Endothelial cell (in vitro differentiated cells): Measurements from ENCODE around the gene MPL. TPM values are rescaled to one million over a fixed set of nuclear protein-coding genes. Genes with fewer than 3 reads are reported as not detected.
A peak's percentile ranks its signal among the peaks of the same experiment; 100 is the strongest.
"Not testable (repeated sequence)": the region's sequence is repeated elsewhere in the genome, so short reads cannot be mapped to it uniquely, and the experiment has no call there.

Source experiments
- DNase-seq: peaks from one replicate; pipeline ENCODE4 v3.0.0; 2021; ENCODE audit warnings: low spot score
- H3K27ac Mint-ChIP-seq: one replicate; pipeline ENCODE4 v1.8.0; 2021; ENCODE audit warnings: mixed read lengths, inconsistent platforms; ENCODE audit not compliant: unreplicated experiment
- H3K27me3 Mint-ChIP-seq: one replicate; pipeline ENCODE4 v1.8.0; 2021; ENCODE audit warnings: mild to moderate bottlenecking, moderate library complexity, mixed read lengths, inconsistent platforms; ENCODE audit not compliant: unreplicated experiment
- H3K36me3 Mint-ChIP-seq: one replicate; pipeline ENCODE4 v1.8.0; 2021; ENCODE audit warnings: mild to moderate bottlenecking, low read depth, mixed read lengths, inconsistent platforms; ENCODE audit not compliant: unreplicated experiment
- H3K4me1 Mint-ChIP-seq: one replicate; pipeline ENCODE4 v1.8.0; 2021; ENCODE audit warnings: mild to moderate bottlenecking, mixed read lengths, inconsistent platforms; ENCODE audit not compliant: unreplicated experiment
- H3K4me3 Mint-ChIP-seq: one replicate; pipeline ENCODE4 v1.8.0; 2021; ENCODE audit warnings: mild to moderate bottlenecking, mixed read lengths, inconsistent platforms; ENCODE audit not compliant: unreplicated experiment
- H3K9me3 Mint-ChIP-seq: one replicate; pipeline ENCODE4 v1.8.0; 2021; ENCODE audit warnings: mixed read lengths, inconsistent platforms; ENCODE audit not compliant: unreplicated experiment
- CTCF ChIP-seq: fragments of 200-600 bp; sonication (generic); IDR thresholded peaks from one replicate; pipeline ENCODE4 v1.5.0; 2021; ENCODE audit warnings: antibody characterized with exemption; ENCODE audit not compliant: unreplicated experiment
- total RNA-seq: library from RNA; stranded (reverse); fragmentation: NEBNext Ultra II Directional; extraction: Animal tissue kit (Norgen Biotek cat#: 25700); gene quantifications from one replicate; pipeline ENCODE4 v1.2.1, GENCODE V29; 2021; ENCODE audit not compliant: unreplicated experiment

MPL gene
- total RNA-seq, 1 donor from 2014 or later = 6.2 TPM

GRCh38 chr1:43366601-43367025 lies 29.0 kb downstream of the MPL start:
- TF ChIP-seq CTCF = no peak
- peaks cover 40% of the 10 kb centered on the region for H3K4me1 Mint-ChIP-seq
- H3K27ac Mint-ChIP-seq = no peak overlapping the region
- no peak for DNase-seq
- no peaks in the 10 kb centered on the region for H3K9me3 Mint-ChIP-seq
- H3K36me3 Mint-ChIP-seq = peaks cover 32% of the 10 kb centered on the region
- H3K4me3 Mint-ChIP-seq = peak overlapping the region; percentile 91
- H3K27me3 Mint-ChIP-seq = peaks cover 7% of the 10 kb centered on the region

- no peak overlapping the region for H3K27ac Mint-ChIP-seq
- peak overlapping the region; percentile 91 for H3K4me3 Mint-ChIP-seq
- H3K36me3 Mint-ChIP-seq = peaks cover 26% of the 10 kb centered on the region
- no peaks in the 10 kb centered on the region for H3K9me3 Mint-ChIP-seq
- peaks cover 34% of the 10 kb centered on the region for H3K4me1 Mint-ChIP-seq
- H3K27me3 Mint-ChIP-seq = peaks cover 7% of the 10 kb centered on the region
- DNase-seq = peak; percentile 26
- no peak for TF ChIP-seq CTCF
These were observed 29.6 kb downstream of the MPL start for GRCh38 chr1:43367026-43367903.

- H3K9me3 Mint-ChIP-seq = no peaks in the 10 kb centered on the region
- peak; percentile 94 for DNase-seq
- peaks cover 23% of the 10 kb centered on the region for H3K36me3 Mint-ChIP-seq
- peaks cover 7% of the 10 kb centered on the region for H3K27me3 Mint-ChIP-seq
- peak within 1 kb of the TSS; percentile 95 for H3K4me3 Mint-ChIP-seq
- H3K4me1 Mint-ChIP-seq = peaks cover 34% of the 10 kb centered on the region
- peak within 1 kb of the TSS; percentile 92 for H3K27ac Mint-ChIP-seq
- TF ChIP-seq CTCF = no peak
These were observed 30.5 kb downstream of the MPL start, which contains the start of gene ELOVL1 for GRCh38 chr1:43367904-43368645. TSS of gene ELOVL1 (minus strand) at chr1:43368011. CDS start at chr1:43365609, 2,402 bp downstream.

- no peak for TF ChIP-seq CTCF
- Mint-ChIP-seq H3K27me3 (peaks cover 7% of the 10 kb centered on the region), H3K36me3 (peaks cover 20% of the 10 kb centered on the region), H3K4me1 (peaks cover 34% of the 10 kb centered on the region), H3K27ac (peak overlapping the region; percentile 92), H3K9me3 (no peaks in the 10 kb centered on the region), H3K4me3 (peak overlapping the region; percentile 95)
- DNase-seq = no peak
These were observed 31.0 kb downstream of the MPL start for GRCh38 chr1:43368646-43369020.

- not testable (repeated sequence) for H3K9me3 Mint-ChIP-seq, H3K27me3 Mint-ChIP-seq, H3K4me3 Mint-ChIP-seq, H3K27ac Mint-ChIP-seq, DNase-seq
- Mint-ChIP-seq H3K4me1 (peaks cover 30% of the 10 kb centered on the region), H3K36me3 (peaks cover 11% of the 10 kb centered on the region)
These were observed 32.2 kb downstream of the MPL start for GRCh38 chr1:43369779-43370178.
